Endothelial cell of umbilical vein (primary cell): Measurements from ENCODE around the gene SLC16A7. TPM values are rescaled to one million over a fixed set of nuclear protein-coding genes. Genes with fewer than 3 reads are reported as not detected.

Experiments
- BruUV-seq: library from RNA; stranded (reverse); fragments of 400-500 nt; replicated peaks from 2 replicates; lab custom pipeline; 2021; lab: Mats Ljungman, UMichigan
- CTCF ChIA-PET: fragments of 300-600, 350-600 bp; sonication (Branson Sonifier 250); formaldehyde crosslinking; loops from one replicate; lab custom pipeline; 2021; ENCODE audit warnings: antibody characterized with exemption, inconsistent platforms; lab: Charles Lee
- POLR2A ChIA-PET: fragments of 300-600, 350-600 bp; sonication (Branson Sonifier 250); formaldehyde crosslinking; loops from one replicate; lab custom pipeline; 2021; ENCODE audit warnings: antibody characterized with exemption, inconsistent platforms; lab: Charles Lee
- DNase-seq: peaks from one replicate; pipeline ENCODE4 v3.0.0-alpha.2; 2011; ENCODE audit warnings: low read depth, low spot score
- FAIRE-seq: peaks from 2 replicates; lab custom pipeline; 2011; peaks lifted over from hg19 to GRCh38; lab: Jason Lieb, UNC
- H2AFZ ChIP-seq: 2 replicates; pipeline ENCODE4 v1.6.0; 2012; ENCODE audit warnings: low read depth, low read length, control low read depth, inconsistent platforms
- H3K27ac ChIP-seq: 2 replicates; pipeline ENCODE4 v1.5.1; 2011; ENCODE audit warnings: low read depth, mild to moderate bottlenecking, control low read depth, low read length, moderate library complexity; ENCODE audit not compliant: insufficient read depth
- H3K27me3 ChIP-seq, 2 experiments: 2 replicates each; pipeline versions ENCODE4 v1.6.0 to v1.6.1; 2011; ENCODE audit warnings: low read length in 2 of 2, mixed read lengths in 1 of 2; ENCODE audit not compliant: control insufficient read depth in 2 of 2, insufficient read depth in 2 of 2
- H3K36me3 ChIP-seq, 2 experiments: 2 replicates in 1 of 2; 3 replicates in 1 of 2; pipeline ENCODE4 v1.5.1; 2011; ENCODE audit warnings: low read length in 2 of 2, mild to moderate bottlenecking in 1 of 2, moderate library complexity in 1 of 2; ENCODE audit not compliant: control insufficient read depth in 2 of 2, insufficient read depth in 2 of 2; ENCODE audit errors: extremely low read depth in 1 of 2
- H3K4me1 ChIP-seq: 3 replicates; pipeline ENCODE4 v1.5.1; 2011; ENCODE audit warnings: mild to moderate bottlenecking, low read length; ENCODE audit not compliant: control insufficient read depth, insufficient read depth; ENCODE audit errors: extremely low read depth
- H3K4me2 ChIP-seq: 2 replicates; pipeline ENCODE4 v1.6.1; 2011; ENCODE audit warnings: low read length, control low read depth, mixed read lengths; ENCODE audit not compliant: insufficient read depth
- H3K4me3 ChIP-seq, 3 experiments: fragments of 200-600 bp in 1 of 3; sonication (generic), shearing (Covaris generic) in 1 of 3; replicated peaks in 1 of 3; 2 replicates each; pipeline ENCODE4 v1.5.1; 2011 to 2016; ENCODE audit warnings: control low read depth in 3 of 3, low read length in 3 of 3, mild to moderate bottlenecking in 2 of 3, inconsistent platforms in 1 of 3, low read depth in 1 of 3, moderate library complexity in 1 of 3; ENCODE audit not compliant: insufficient read depth in 1 of 3
- H3K79me2 ChIP-seq: 2 replicates; pipeline ENCODE4 v1.6.0; 2012; ENCODE audit warnings: low read length, inconsistent platforms; ENCODE audit not compliant: control insufficient read depth, insufficient read depth
- H3K9ac ChIP-seq: replicated peaks from 2 replicates; pipeline ENCODE3; 2011; ENCODE audit warnings: low read length, control low read depth; ENCODE audit not compliant: insufficient read depth; ENCODE audit errors: extremely low read depth
- H3K9me1 ChIP-seq: replicated peaks from 3 replicates; pipeline ENCODE4 v1.6.0; 2011; ENCODE audit warnings: mild to moderate bottlenecking, low read length; ENCODE audit not compliant: control insufficient read depth, insufficient read depth; ENCODE audit errors: extremely low read depth
- H3K9me3 ChIP-seq: replicated peaks from 2 replicates; pipeline ENCODE4 v1.5.1; 2012; ENCODE audit warnings: low read length, inconsistent platforms; ENCODE audit not compliant: control insufficient read depth, insufficient read depth
- H4K20me1 ChIP-seq: replicated peaks from 2 replicates; pipeline ENCODE3; 2011; ENCODE audit warnings: mild to moderate bottlenecking, low read length; ENCODE audit not compliant: control insufficient read depth, insufficient read depth; ENCODE audit errors: extremely low read depth
- CTCF ChIP-seq, 2 donors: IDR thresholded peaks; 1 replicate in 1 of 2; 2 replicates in 1 of 2; pipeline ENCODE4 v1.5.1; 2011; ENCODE audit warnings: low read length in 2 of 2, mild to moderate bottlenecking in 2 of 2, moderate library complexity in 2 of 2, control low read depth in 1 of 2, inconsistent platforms in 1 of 2, low read depth in 1 of 2; ENCODE audit not compliant: insufficient read depth in 1 of 2; ENCODE audit errors: extremely low read depth in 1 of 2
- EZH2 ChIP-seq: IDR thresholded peaks from 2 replicates; pipeline ENCODE4 v1.6.1; 2012; ENCODE audit warnings: borderline replicate concordance, low read depth, mild to moderate bottlenecking, moderate library complexity, low read length, inconsistent platforms; ENCODE audit not compliant: severe bottlenecking
- FOS ChIP-seq: IDR thresholded peaks from 2 replicates; pipeline ENCODE4 v1.6.1; 2011; ENCODE audit warnings: mild to moderate bottlenecking, low read length, moderate library complexity, borderline replicate concordance; ENCODE audit not compliant: insufficient read depth
- GATA2 ChIP-seq: IDR thresholded peaks from 2 replicates; pipeline ENCODE4 v1.7.0; 2011; ENCODE audit warnings: low read depth, mild to moderate bottlenecking, moderate library complexity, mixed read lengths, low read length; ENCODE audit not compliant: insufficient read length, insufficient read depth
- JUN ChIP-seq: IDR thresholded peaks from 2 replicates; pipeline ENCODE4 v1.6.1; 2011; ENCODE audit warnings: borderline replicate concordance, low read depth; ENCODE audit not compliant: insufficient read length, insufficient read depth
- MAX ChIP-seq: IDR thresholded peaks from 2 replicates; pipeline ENCODE4 v1.6.1; 2011; ENCODE audit not compliant: insufficient read depth, insufficient read length
- MYC ChIP-seq: IDR thresholded peaks from one replicate; pipeline ENCODE4 v1.6.1; 2011; ENCODE audit warnings: mild to moderate bottlenecking, low read depth, low read length
- POLR2A ChIP-seq: IDR thresholded peaks from 2 replicates; pipeline ENCODE4 v1.6.1; 2012; ENCODE audit warnings: low read depth, mild to moderate bottlenecking, control low read depth, low read length
- POLR2AphosphoS5 ChIP-seq: IDR thresholded peaks from 2 replicates; pipeline ENCODE4 v1.6.1; 2012; ENCODE audit warnings: low read depth, mild to moderate bottlenecking, control low read depth, low read length, moderate library complexity; ENCODE audit not compliant: insufficient read depth
- dilution Hi-C: fragments of 300-500 bp; cut with MboI; formaldehyde crosslinking; loops from one replicate; pipeline ENCODE4 v1.15.0; 2019; ENCODE audit warnings: low sequenced_read_pairs; ENCODE audit not compliant: extremely low pct_ligation_motif_present
- intact Hi-C: fragments of 100-400 bp; cut with micrococcal nuclease; formaldehyde crosslinking; loops from one replicate; pipeline ENCODE4 v1.10.0; 2022
- polyA plus RNA-seq, 4 experiments: library from polyadenylated mRNA; depleted of rRNA in 3 of 4; stranded (reverse) in 3 of 4; unstranded in 1 of 4; fragments of >200 nt; gene quantifications; 2 replicates each; pipeline versions ENCODE4 v1.2.1 to v1.2.3, GENCODE V29; 2011 to 2012; ENCODE audit warnings: missing spikeins in 1 of 4
- total RNA-seq: library from RNA; stranded (reverse); gene quantifications from 2 replicates; pipeline ENCODE4 v1.2.3, GENCODE V29; 2021

Gene SLC16A7
- total and polyA plus RNA-seq, 2 donors (not counting 3 experiments of a cell fraction or from before 2014, with no cell fraction given) = 2.9 to 8.9 TPM

- no peak overlapping the region for H3K4me2 ChIP-seq
- H4K20me1 ChIP-seq = no peaks in the 10 kb centered on the region
- no peaks in the 10 kb centered on the region for H3K9me3 ChIP-seq
- BruUV-seq = no TSS peak
- DNase-seq (no peak), FAIRE-seq (no peak)
- no peak overlapping the region for H2AFZ ChIP-seq
- no peaks in the 10 kb centered on the region for H3K36me3 ChIP-seq
- H3K27me3 ChIP-seq = no peaks in the 10 kb centered on the region
- TF ChIP-seq EZH2 = no peak
- POLR2A ChIA-PET = no interaction called here
- no peak overlapping the region for H3K27ac ChIP-seq
- intact Hi-C loops = no loop called here
- H3K4me3 ChIP-seq = no peak overlapping the region
- CTCF ChIA-PET = interaction anchor here (1.5 kb wide), 1 partner anchor 13 kb away, joined by 3 read pairs; no protein-coding TSS in a partner anchor
- no peaks in the 10 kb centered on the region for H3K79me2 ChIP-seq
- no peak overlapping the region for H3K9ac ChIP-seq
- no peaks in the 10 kb centered on the region for H3K4me1 ChIP-seq
- dilution Hi-C loops = no loop called here
- no peaks in the 10 kb centered on the region for H3K9me1 ChIP-seq
Observed at GRCh38 chr12:59664495-59664894, 68.7 kb downstream of the SLC16A7 start.

GRCh38 chr12:59665701-59666100 lies 69.9 kb downstream of the SLC16A7 start:
- CTCF ChIA-PET = interaction anchor here (1.0 to 1.5 kb wide), 2 partner anchors 11 to 14 kb away, joined by 3 read pairs; no protein-coding TSS in a partner anchor
- H3K4me2 ChIP-seq = no peak overlapping the region
- dilution Hi-C loops = no loop called here

More at GRCh38 chr12:59665701-59666100, 69.9 kb downstream of the SLC16A7 start:
- intact Hi-C loops = no loop called here
- no peak overlapping the region for H3K27ac ChIP-seq
- POLR2A ChIA-PET = no interaction called here
- BruUV-seq = no TSS peak
- DNase-seq (no peak), FAIRE-seq (no peak)
- H3K36me3 ChIP-seq = no peaks in the 10 kb centered on the region
- no peaks in the 10 kb centered on the region for H3K27me3 ChIP-seq
- H2AFZ ChIP-seq = no peak overlapping the region
- H3K4me1 ChIP-seq = no peaks in the 10 kb centered on the region
- H3K9me3 ChIP-seq = no peaks in the 10 kb centered on the region
- no peak overlapping the region for H3K4me3 ChIP-seq
- H3K79me2 ChIP-seq = no peaks in the 10 kb centered on the region
- no peak for TF ChIP-seq FOS
- TF ChIP-seq MAX = no peak
- no peak for TF ChIP-seq JUN
- no peak for TF ChIP-seq GATA2
- TF ChIP-seq EZH2 = no peak
- TF ChIP-seq MYC = no peak
- TF ChIP-seq POLR2A = no peak
- no peak for TF ChIP-seq POLR2AphosphoS5
- no peak for TF ChIP-seq CTCF (IDR thresholded peaks at IDR 0.05; ENCODE audit: extremely low read depth in 1 of 2, insufficient read depth in 1 of 2, low read depth in 1 of 2, low read length in 2 of 2)
- no peaks in the 10 kb centered on the region for H4K20me1 ChIP-seq
- no peaks in the 10 kb centered on the region for H3K9me1 ChIP-seq
- H3K9ac ChIP-seq = no peak overlapping the region
